Mucosa of stomach (tissue), 1 donor: Measurements from ENCODE around the gene MTRR.

Experiments
- H3K27me3 ChIP-seq: one replicate; pipeline ENCODE4 v1.7.0; 2013; ENCODE audit warnings: mild to moderate bottlenecking, low read length; ENCODE audit not compliant: control insufficient read depth, insufficient read depth
- H3K36me3 ChIP-seq: one replicate; pipeline ENCODE4 v1.7.0; 2013; ENCODE audit warnings: low read length; ENCODE audit not compliant: control insufficient read depth, insufficient read depth
- H3K4me1 ChIP-seq: one replicate; pipeline ENCODE4 v1.7.0; 2013; ENCODE audit warnings: mild to moderate bottlenecking, low read length; ENCODE audit not compliant: control insufficient read depth, insufficient read depth
- H3K4me3 ChIP-seq: one replicate; pipeline ENCODE4 v1.7.0; 2013; ENCODE audit warnings: low read length
- H3K9ac ChIP-seq: one replicate; pipeline ENCODE4 v1.7.0; 2013; ENCODE audit warnings: mild to moderate bottlenecking, low read length, moderate library complexity
- H3K9me3 ChIP-seq: one replicate; pipeline ENCODE4 v1.7.0; 2013; ENCODE audit warnings: mild to moderate bottlenecking, low read length, moderate library complexity; ENCODE audit not compliant: control insufficient read depth
- donor health status: Pancreatic carcinoma.

Gene MTRR

GRCh38 chr5:7857926-7858632 lies 10.9 kb upstream of the MTRR start:
- no peaks in the 10 kb centered on the region for H3K36me3 ChIP-seq
- H3K4me1 ChIP-seq = no peaks in the 10 kb centered on the region
- no peak overlapping the region for H3K9ac ChIP-seq
- no peak overlapping the region for H3K4me3 ChIP-seq
- no peaks in the 10 kb centered on the region for H3K27me3 ChIP-seq
- H3K9me3 ChIP-seq = no peaks in the 10 kb centered on the region

GRCh38 chr5:7866196-7866595 lies 2.8 kb upstream of the MTRR start:
- H3K4me3 ChIP-seq = no peak overlapping the region
- no peak overlapping the region for H3K9ac ChIP-seq
- no peaks in the 10 kb centered on the region for H3K9me3 ChIP-seq
- no peaks in the 10 kb centered on the region for H3K27me3 ChIP-seq
- no peaks in the 10 kb centered on the region for H3K36me3 ChIP-seq
- no peaks in the 10 kb centered on the region for H3K4me1 ChIP-seq

- Histone ChIP-seq H3K9ac (no peak overlapping the region), H3K4me1 (no peaks in the 10 kb centered on the region), H3K4me3 (no peak overlapping the region)
Measured at GRCh38 chr5:7867260-7867659, 1.7 kb upstream of the MTRR start.

GRCh38 chr5:7868427-7868772 lies 548 bp upstream of the MTRR start:
- H3K9ac ChIP-seq = peak overlapping the region; percentile 82
- no peaks in the 10 kb centered on the region for H3K27me3 ChIP-seq
- H3K4me3 ChIP-seq = peak overlapping the region; percentile 31
- no peaks in the 10 kb centered on the region for H3K9me3 ChIP-seq
- H3K4me1 ChIP-seq = no peaks in the 10 kb centered on the region
- no peaks in the 10 kb centered on the region for H3K36me3 ChIP-seq

More at GRCh38 chr5:7867260-7867659, 1.7 kb upstream of the MTRR start:
- no peaks in the 10 kb centered on the region for H3K9me3 ChIP-seq
- H3K27me3 ChIP-seq = no peaks in the 10 kb centered on the region
- H3K36me3 ChIP-seq = no peaks in the 10 kb centered on the region

- Histone ChIP-seq H3K36me3 (no peaks in the 10 kb centered on the region), H3K9me3 (no peaks in the 10 kb centered on the region), H3K4me1 (no peaks in the 10 kb centered on the region), H3K4me3 (peak overlapping the region; percentile 31), H3K27me3 (no peaks in the 10 kb centered on the region), H3K9ac (peak overlapping the region; percentile 82)
Measured at GRCh38 chr5:7869474-7870136, 657 bp downstream of the MTRR start.

- no peaks in the 10 kb centered on the region for H3K9me3 ChIP-seq
- H3K9ac ChIP-seq = no peak overlapping the region
- no peaks in the 10 kb centered on the region for H3K4me1 ChIP-seq
- no peak overlapping the region for H3K4me3 ChIP-seq
- peaks cover 3% of the 10 kb centered on the region for H3K36me3 ChIP-seq
- H3K27me3 ChIP-seq = no peaks in the 10 kb centered on the region
Measured at GRCh38 chr5:7871653-7872052, 2.7 kb downstream of the MTRR start.

GRCh38 chr5:7872517-7873130 lies 3.7 kb downstream of the MTRR start:
- Histone ChIP-seq H3K27me3 (no peaks in the 10 kb centered on the region), H3K4me3 (no peak overlapping the region), H3K36me3 (peaks cover 6% of the 10 kb centered on the region), H3K9me3 (no peaks in the 10 kb centered on the region), H3K4me1 (peaks cover under 1% of the 10 kb centered on the region), H3K9ac (no peak overlapping the region)

- H3K9me3 ChIP-seq = no peaks in the 10 kb centered on the region
- H3K9ac ChIP-seq = no peak overlapping the region
- peaks cover 6% of the 10 kb centered on the region for H3K4me1 ChIP-seq
- peaks cover 6% of the 10 kb centered on the region for H3K36me3 ChIP-seq
- H3K4me3 ChIP-seq = no peak overlapping the region
- no peaks in the 10 kb centered on the region for H3K27me3 ChIP-seq
Measured at GRCh38 chr5:7873216-7873615, 4.3 kb downstream of the MTRR start.

- peaks cover 19% of the 10 kb centered on the region for H3K4me1 ChIP-seq
- peaks cover 10% of the 10 kb centered on the region for H3K36me3 ChIP-seq
Measured at GRCh38 chr5:7874639-7875038, 5.7 kb downstream of the MTRR start.

GRCh38 chr5:7875151-7875550 lies 6.2 kb downstream of the MTRR start:
- no peaks in the 10 kb centered on the region for H3K27me3 ChIP-seq
- H3K9me3 ChIP-seq = no peaks in the 10 kb centered on the region
- H3K36me3 ChIP-seq = peaks cover 13% of the 10 kb centered on the region
- no peak overlapping the region for H3K4me3 ChIP-seq
- peaks cover 22% of the 10 kb centered on the region for H3K4me1 ChIP-seq
- H3K9ac ChIP-seq = no peak overlapping the region

More at GRCh38 chr5:7874639-7875038, 5.7 kb downstream of the MTRR start:
- H3K27me3 ChIP-seq = no peaks in the 10 kb centered on the region
- H3K4me3 ChIP-seq = no peak overlapping the region
- H3K9me3 ChIP-seq = no peaks in the 10 kb centered on the region
- H3K9ac ChIP-seq = no peak overlapping the region

GRCh38 chr5:7876867-7877266 lies 7.9 kb downstream of the MTRR start:
- peaks cover 19% of the 10 kb centered on the region for H3K36me3 ChIP-seq
- no peaks in the 10 kb centered on the region for H3K27me3 ChIP-seq
- no peaks in the 10 kb centered on the region for H3K9me3 ChIP-seq
- H3K9ac ChIP-seq = no peak overlapping the region
- peaks cover 22% of the 10 kb centered on the region for H3K4me1 ChIP-seq
- H3K4me3 ChIP-seq = no peak overlapping the region

GRCh38 chr5:7877851-7878250 lies 8.9 kb downstream of the MTRR start:
- H3K36me3 ChIP-seq = peaks cover 19% of the 10 kb centered on the region
- H3K9ac ChIP-seq = no peak overlapping the region
- H3K9me3 ChIP-seq = no peaks in the 10 kb centered on the region
- no peaks in the 10 kb centered on the region for H3K27me3 ChIP-seq
- peaks cover 22% of the 10 kb centered on the region for H3K4me1 ChIP-seq
- no peak overlapping the region for H3K4me3 ChIP-seq
